Neural cell (in vitro differentiated cells): ENCODE measurements around the gene LHFPL6. TPM values are rescaled to one million over a fixed set of nuclear protein-coding genes. Genes with fewer than 3 reads are reported as not detected.

Experiments used
- H2AFZ ChIP-seq: fragments of 200-600, 300-800 bp; sonication (generic), shearing (Covaris generic); 2 replicates; pipeline ENCODE4 v1.6.0; 2014; ENCODE audit warnings: low read depth, mild to moderate bottlenecking, antibody characterized with exemption, low read length, moderate library complexity
- H3F3A ChIP-seq: fragments of 200-600 bp; shearing (Covaris generic); 2 replicates; pipeline ENCODE4 v1.6.1; 2016; ENCODE audit warnings: mild to moderate bottlenecking, moderate library complexity, mixed read lengths, antibody characterized with exemption, low read length; ENCODE audit not compliant: insufficient read depth, poor library complexity, severe bottlenecking
- H3K27ac ChIP-seq: fragments of 200-600, 300-800 bp; sonication (generic), shearing (Covaris generic); 2 replicates; pipeline ENCODE4 v1.5.1; 2014; ENCODE audit warnings: mild to moderate bottlenecking, low read length, moderate library complexity
- H3K27me3 ChIP-seq: fragments of 300-800, 200-600 bp; sonication (generic), shearing (Covaris generic); 2 replicates; pipeline ENCODE4 v1.6.0; 2014; ENCODE audit warnings: mild to moderate bottlenecking, low read depth, low read length, moderate library complexity; ENCODE audit not compliant: insufficient read depth
- H3K36me3 ChIP-seq: fragments of 300-800, 200-600 bp; sonication (generic), shearing (Covaris generic); 2 replicates; pipeline ENCODE4 v1.5.1; 2014; ENCODE audit warnings: mild to moderate bottlenecking, antibody characterized with exemption, low read length, moderate library complexity; ENCODE audit not compliant: insufficient read depth
- H3K4me2 ChIP-seq: fragments of 300-800, 200-600 bp; sonication (generic), shearing (Covaris generic); 2 replicates; pipeline ENCODE4 v1.6.0; 2014; ENCODE audit warnings: mild to moderate bottlenecking, low read length
- H3K4me3 ChIP-seq: fragments of 300-800, 200-600 bp; sonication (generic), shearing (Covaris generic); 2 replicates; pipeline ENCODE4 v1.5.1; 2014; ENCODE audit warnings: mild to moderate bottlenecking, low read length, moderate library complexity
- H3K79me2 ChIP-seq: fragments of 200-600 bp; shearing (Covaris generic); replicated peaks from 2 replicates; pipeline ENCODE4 v1.6.0; 2014; ENCODE audit warnings: mild to moderate bottlenecking, low read length, moderate library complexity; ENCODE audit not compliant: insufficient read depth
- H3K9ac ChIP-seq: fragments of 300-800, 200-600 bp; sonication (generic), shearing (Covaris generic); 2 replicates; pipeline ENCODE4 v1.6.1; 2016; ENCODE audit warnings: mild to moderate bottlenecking, low read length, mixed read lengths
- H3K9me2 ChIP-seq: fragments of 200-600 bp; shearing (Covaris generic); 2 replicates; pipeline ENCODE4 v1.6.1; 2016; ENCODE audit warnings: mild to moderate bottlenecking, low read length, mixed read lengths; ENCODE audit not compliant: insufficient read depth
- H3K9me3 ChIP-seq: fragments of 200-600, 300-800 bp; sonication (generic), shearing (Covaris generic); 2 replicates; pipeline ENCODE4 v1.6.1; 2016; ENCODE audit warnings: mild to moderate bottlenecking, mixed run types, low read length, moderate library complexity, mixed read lengths
- H4K20me1 ChIP-seq: fragments of 200-600 bp; shearing (Covaris generic); 2 replicates; pipeline ENCODE4 v1.6.1; 2016; ENCODE audit warnings: mild to moderate bottlenecking, mixed run types; ENCODE audit not compliant: insufficient read depth
- EP300 ChIP-seq: fragments of 450-650 bp; conservative IDR thresholded peaks from 2 replicates; pipeline ENCODE4 v1.6.1; 2014; ENCODE audit warnings: antibody characterized with exemption, mild to moderate bottlenecking, moderate library complexity; ENCODE audit not compliant: poor library complexity, severe bottlenecking
- EZH2 ChIP-seq: fragments of 200-600, 300-800 bp; shearing (Covaris generic), sonication (generic); IDR thresholded peaks from 2 replicates; pipeline ENCODE4 v1.6.1; 2014; ENCODE audit warnings: antibody characterized with exemption, low read length, borderline replicate concordance, mild to moderate bottlenecking; ENCODE audit not compliant: insufficient read depth, poor library complexity, severe bottlenecking
- MXI1 ChIP-seq: fragments of 450-650 bp; conservative IDR thresholded peaks from 2 replicates; pipeline ENCODE4 v1.6.1; 2014; ENCODE audit warnings: antibody characterized with exemption, mild to moderate bottlenecking; ENCODE audit not compliant: poor library complexity, severe bottlenecking
- POLR2AphosphoS5 ChIP-seq: IDR thresholded peaks from 2 replicates; pipeline ENCODE4 v1.6.1; 2012
- RAD21 ChIP-seq: fragments of 450-650 bp; conservative IDR thresholded peaks from 2 replicates; pipeline ENCODE4 v1.6.1; 2014; ENCODE audit warnings: antibody characterized with exemption, mild to moderate bottlenecking, moderate library complexity
- SMC3 ChIP-seq: fragments of 450-650 bp; conservative IDR thresholded peaks from 2 replicates; pipeline ENCODE4 v1.6.1; 2014; ENCODE audit warnings: antibody characterized with exemption, mild to moderate bottlenecking, moderate library complexity; ENCODE audit not compliant: poor library complexity
- TAF1 ChIP-seq: IDR thresholded peaks from 2 replicates; pipeline ENCODE4 v1.6.1; 2012; ENCODE audit warnings: low read depth
- polyA plus RNA-seq: library from polyadenylated mRNA; depleted of rRNA; stranded (reverse); fragments of >200 nt; gene quantifications from 2 replicates; pipeline ENCODE4 v1.2.3, GENCODE V29; 2014
- TF ChIP-seq, protein P1 (sequence below): fragments of 450-650 bp; IDR thresholded peaks from 2 replicates; pipeline ENCODE4 v1.5.1; 2014; ENCODE audit warnings: antibody characterized with exemption, mild to moderate bottlenecking, moderate library complexity; ENCODE audit not compliant: poor library complexity, severe bottlenecking
- TF ChIP-seq, protein P2 (sequence below): IDR thresholded peaks from 2 replicates; pipeline ENCODE4 v1.6.1; 2012; ENCODE audit warnings: borderline replicate concordance

LHFPL6 gene
- polyA plus RNA-seq, 1 donor from 2014 or later, result 36.3 TPM

DNA sequence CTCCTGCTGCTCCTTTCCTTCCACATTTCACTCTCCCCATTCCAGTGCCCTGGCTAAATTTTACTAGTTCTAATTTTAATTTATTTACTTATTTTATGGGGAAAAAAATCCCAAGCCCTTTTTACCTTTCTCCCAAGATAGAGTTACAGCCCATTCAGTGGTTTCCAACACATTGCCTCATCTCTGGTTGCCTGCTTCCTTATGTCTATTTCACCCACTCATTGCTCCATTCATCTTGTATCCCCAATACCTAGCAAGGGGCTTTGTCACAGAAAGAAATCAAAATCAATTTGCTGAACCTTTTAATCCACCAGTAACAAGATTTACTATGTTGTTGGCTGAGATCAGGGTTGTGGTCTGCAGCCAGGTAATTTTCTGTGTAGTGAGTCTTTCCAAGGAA is 55.9 kb downstream of the LHFPL6 start:
- H3K36me3 ChIP-seq, result no peaks in the 10 kb centered on the region
- no peaks in the 10 kb centered on the region for H3K79me2 ChIP-seq
- no peaks in the 10 kb centered on the region for H3K9me3 ChIP-seq
- no peak overlapping the region for H3K4me3 ChIP-seq
- no peaks in the 10 kb centered on the region for H3K27me3 ChIP-seq
- H3K27ac ChIP-seq, result no peak overlapping the region
- TF ChIP-seq EZH2, result no peak
- TF ChIP-seq MXI1, result no peak
- TF ChIP-seq, protein P1, sequence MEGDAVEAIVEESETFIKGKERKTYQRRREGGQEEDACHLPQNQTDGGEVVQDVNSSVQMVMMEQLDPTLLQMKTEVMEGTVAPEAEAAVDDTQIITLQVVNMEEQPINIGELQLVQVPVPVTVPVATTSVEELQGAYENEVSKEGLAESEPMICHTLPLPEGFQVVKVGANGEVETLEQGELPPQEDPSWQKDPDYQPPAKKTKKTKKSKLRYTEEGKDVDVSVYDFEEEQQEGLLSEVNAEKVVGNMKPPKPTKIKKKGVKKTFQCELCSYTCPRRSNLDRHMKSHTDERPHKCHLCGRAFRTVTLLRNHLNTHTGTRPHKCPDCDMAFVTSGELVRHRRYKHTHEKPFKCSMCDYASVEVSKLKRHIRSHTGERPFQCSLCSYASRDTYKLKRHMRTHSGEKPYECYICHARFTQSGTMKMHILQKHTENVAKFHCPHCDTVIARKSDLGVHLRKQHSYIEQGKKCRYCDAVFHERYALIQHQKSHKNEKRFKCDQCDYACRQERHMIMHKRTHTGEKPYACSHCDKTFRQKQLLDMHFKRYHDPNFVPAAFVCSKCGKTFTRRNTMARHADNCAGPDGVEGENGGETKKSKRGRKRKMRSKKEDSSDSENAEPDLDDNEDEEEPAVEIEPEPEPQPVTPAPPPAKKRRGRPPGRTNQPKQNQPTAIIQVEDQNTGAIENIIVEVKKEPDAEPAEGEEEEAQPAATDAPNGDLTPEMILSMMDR, result no peak
- TF ChIP-seq, protein P2, sequence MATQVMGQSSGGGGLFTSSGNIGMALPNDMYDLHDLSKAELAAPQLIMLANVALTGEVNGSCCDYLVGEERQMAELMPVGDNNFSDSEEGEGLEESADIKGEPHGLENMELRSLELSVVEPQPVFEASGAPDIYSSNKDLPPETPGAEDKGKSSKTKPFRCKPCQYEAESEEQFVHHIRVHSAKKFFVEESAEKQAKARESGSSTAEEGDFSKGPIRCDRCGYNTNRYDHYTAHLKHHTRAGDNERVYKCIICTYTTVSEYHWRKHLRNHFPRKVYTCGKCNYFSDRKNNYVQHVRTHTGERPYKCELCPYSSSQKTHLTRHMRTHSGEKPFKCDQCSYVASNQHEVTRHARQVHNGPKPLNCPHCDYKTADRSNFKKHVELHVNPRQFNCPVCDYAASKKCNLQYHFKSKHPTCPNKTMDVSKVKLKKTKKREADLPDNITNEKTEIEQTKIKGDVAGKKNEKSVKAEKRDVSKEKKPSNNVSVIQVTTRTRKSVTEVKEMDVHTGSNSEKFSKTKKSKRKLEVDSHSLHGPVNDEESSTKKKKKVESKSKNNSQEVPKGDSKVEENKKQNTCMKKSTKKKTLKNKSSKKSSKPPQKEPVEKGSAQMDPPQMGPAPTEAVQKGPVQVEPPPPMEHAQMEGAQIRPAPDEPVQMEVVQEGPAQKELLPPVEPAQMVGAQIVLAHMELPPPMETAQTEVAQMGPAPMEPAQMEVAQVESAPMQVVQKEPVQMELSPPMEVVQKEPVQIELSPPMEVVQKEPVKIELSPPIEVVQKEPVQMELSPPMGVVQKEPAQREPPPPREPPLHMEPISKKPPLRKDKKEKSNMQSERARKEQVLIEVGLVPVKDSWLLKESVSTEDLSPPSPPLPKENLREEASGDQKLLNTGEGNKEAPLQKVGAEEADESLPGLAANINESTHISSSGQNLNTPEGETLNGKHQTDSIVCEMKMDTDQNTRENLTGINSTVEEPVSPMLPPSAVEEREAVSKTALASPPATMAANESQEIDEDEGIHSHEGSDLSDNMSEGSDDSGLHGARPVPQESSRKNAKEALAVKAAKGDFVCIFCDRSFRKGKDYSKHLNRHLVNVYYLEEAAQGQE, result no peak
- no peak for TF ChIP-seq RAD21
- TF ChIP-seq SMC3, result no peak
- TF ChIP-seq EP300, result no peak
- no peak for TF ChIP-seq TAF1
- TF ChIP-seq POLR2AphosphoS5, result no peak
- H2AFZ ChIP-seq, result no peak overlapping the region
- H4K20me1 ChIP-seq, result no peaks in the 10 kb centered on the region
- no peaks in the 10 kb centered on the region for H3K9me2 ChIP-seq
- H3K4me2 ChIP-seq, result no peak overlapping the region
- no peaks in the 10 kb centered on the region for H3F3A ChIP-seq
- H3K9ac ChIP-seq, result no peak overlapping the region

DNA sequence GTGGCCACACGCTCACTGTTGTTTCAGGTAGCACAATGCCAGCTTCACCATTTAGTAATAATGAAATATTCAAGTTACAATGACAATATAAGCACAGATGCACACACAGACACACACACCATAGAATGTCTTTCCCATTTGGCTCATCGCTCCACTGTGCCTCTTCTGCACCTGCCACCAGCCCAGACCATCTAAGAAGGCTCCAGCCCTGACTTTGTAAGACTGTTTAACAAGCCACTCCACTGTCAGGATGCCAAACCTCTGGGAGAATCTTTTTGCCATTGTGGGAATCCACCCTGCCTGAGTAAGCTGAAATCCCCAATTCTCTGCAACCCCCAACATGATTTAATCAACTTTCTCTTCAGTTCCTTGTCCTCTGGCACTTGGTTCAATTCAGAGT is 60.6 kb downstream of the LHFPL6 start:
- no peaks in the 10 kb centered on the region for H3K27me3 ChIP-seq
- H2AFZ ChIP-seq, result no peak overlapping the region
- H3K9me2 ChIP-seq, result no peaks in the 10 kb centered on the region
- H3K79me2 ChIP-seq, result no peaks in the 10 kb centered on the region
- no peaks in the 10 kb centered on the region for H3F3A ChIP-seq
- no peak overlapping the region for H3K4me2 ChIP-seq
- H3K9me3 ChIP-seq, result no peaks in the 10 kb centered on the region
- no peak overlapping the region for H3K4me3 ChIP-seq
- no peak overlapping the region for H3K9ac ChIP-seq
- H3K27ac ChIP-seq, result no peak overlapping the region
- H3K36me3 ChIP-seq, result no peaks in the 10 kb centered on the region
- H4K20me1 ChIP-seq, result no peaks in the 10 kb centered on the region
- no peak for TF ChIP-seq EP300
- TF ChIP-seq EZH2, result no peak
- no peak for TF ChIP-seq POLR2AphosphoS5
- TF ChIP-seq TAF1, result no peak
- TF ChIP-seq, protein P1, result no peak
- no peak for TF ChIP-seq RAD21
- no peak for TF ChIP-seq MXI1
- TF ChIP-seq, protein P2, result no peak
- no peak for TF ChIP-seq SMC3
